Suprapubic skin (tissue), 4 donors: ENCODE measurements around the gene DCAF8. TPM values are rescaled to one million over a fixed set of nuclear protein-coding genes. Genes with fewer than 3 reads are reported as not detected.
"Not testable (repeated sequence)": the region's sequence is repeated elsewhere in the genome, so short reads cannot be mapped to it uniquely, and the experiment has no call there.

ENCODE experiments used
- DNase-seq, 2 donors: peaks; one replicate each; pipeline ENCODE4 v3.0.0-alpha.2; 2019; ENCODE audit warnings: low spot score in 2 of 2
- H3K27ac ChIP-seq: fragments of 200-600 bp; sonication (generic); one replicate; pipeline ENCODE4 v1.5.1; 2019
- H3K27me3 ChIP-seq: fragments of 200-600 bp; sonication (generic); one replicate; pipeline ENCODE4 v1.5.1; 2019
- H3K36me3 ChIP-seq: fragments of 200-600 bp; sonication (generic); one replicate; pipeline ENCODE4 v1.5.1; 2019
- H3K4me1 ChIP-seq: fragments of 200-600 bp; sonication (generic); one replicate; pipeline ENCODE4 v1.5.1; 2019
- H3K4me3 ChIP-seq: fragments of 200-600 bp; sonication (generic); one replicate; pipeline ENCODE4 v1.5.1; 2019; ENCODE audit warnings: mild to moderate bottlenecking
- H3K9me3 ChIP-seq: fragments of 200-600 bp; sonication (generic); one replicate; pipeline ENCODE4 v1.5.1; 2019
- EP300 ChIP-seq: sonication (generic); formaldehyde crosslinking; IDR thresholded peaks from one replicate; pipeline ENCODE4 v1.6.1; 2017; ENCODE audit warnings: antibody characterized with exemption
- POLR2A ChIP-seq, 2 donors: fragments of 450-650 bp; IDR thresholded peaks; one replicate each; pipeline ENCODE4 v1.6.1; 2017; ENCODE audit warnings: antibody characterized with exemption in 2 of 2, mild to moderate bottlenecking in 2 of 2, moderate library complexity in 2 of 2
- POLR2AphosphoS5 ChIP-seq, 3 donors: sonication (generic); formaldehyde crosslinking; IDR thresholded peaks; one replicate each; pipeline ENCODE4 v1.6.1; 2017; ENCODE audit warnings: antibody characterized with exemption in 3 of 3
- WGBS: methylation state at CpG from one replicate; pipeline ENCODE4 v1.1.5; 2018; 5-methylcytosine and 5-hydroxymethylcytosine counted together
- total RNA-seq, 4 donors: library from RNA; depleted of rRNA; stranded (reverse); fragments of >200 nt; gene quantifications; one replicate each; pipeline ENCODE4 v1.1.0, GENCODE V29; 2016
- TF ChIP-seq, protein P1 (sequence below), 2 donors: fragments of 200-600 bp in 1 of 2; fragments of 450-650 bp in 1 of 2; sonication (generic) in 1 of 2; IDR thresholded peaks; one replicate each; pipeline ENCODE4 v1.5.1; 2016 to 2019; ENCODE audit warnings: antibody characterized with exemption in 2 of 2, mild to moderate bottlenecking in 1 of 2, moderate library complexity in 1 of 2

Gene DCAF8
- total RNA-seq, 4 donors from 2014 or later: 98.3 to 402 (median 125) TPM

GRCh38 chr1:160291248-160292220 lies 29.2 kb upstream of the DCAF8 start:
- Histone ChIP-seq H3K4me1 (peaks cover 6% of the 10 kb centered on the region), H3K36me3 (peaks cover 84% of the 10 kb centered on the region), H3K27ac (no peak overlapping the region), H3K9me3 (no peaks in the 10 kb centered on the region), H3K4me3 (no peak overlapping the region), H3K27me3 (no peaks in the 10 kb centered on the region)
- DNase-seq: peak in 1 of 2 donors; percentile 74
- WGBS: 35% methylated on average over 11 of the region's 11 CpGs
- TF ChIP-seq, protein P1, sequence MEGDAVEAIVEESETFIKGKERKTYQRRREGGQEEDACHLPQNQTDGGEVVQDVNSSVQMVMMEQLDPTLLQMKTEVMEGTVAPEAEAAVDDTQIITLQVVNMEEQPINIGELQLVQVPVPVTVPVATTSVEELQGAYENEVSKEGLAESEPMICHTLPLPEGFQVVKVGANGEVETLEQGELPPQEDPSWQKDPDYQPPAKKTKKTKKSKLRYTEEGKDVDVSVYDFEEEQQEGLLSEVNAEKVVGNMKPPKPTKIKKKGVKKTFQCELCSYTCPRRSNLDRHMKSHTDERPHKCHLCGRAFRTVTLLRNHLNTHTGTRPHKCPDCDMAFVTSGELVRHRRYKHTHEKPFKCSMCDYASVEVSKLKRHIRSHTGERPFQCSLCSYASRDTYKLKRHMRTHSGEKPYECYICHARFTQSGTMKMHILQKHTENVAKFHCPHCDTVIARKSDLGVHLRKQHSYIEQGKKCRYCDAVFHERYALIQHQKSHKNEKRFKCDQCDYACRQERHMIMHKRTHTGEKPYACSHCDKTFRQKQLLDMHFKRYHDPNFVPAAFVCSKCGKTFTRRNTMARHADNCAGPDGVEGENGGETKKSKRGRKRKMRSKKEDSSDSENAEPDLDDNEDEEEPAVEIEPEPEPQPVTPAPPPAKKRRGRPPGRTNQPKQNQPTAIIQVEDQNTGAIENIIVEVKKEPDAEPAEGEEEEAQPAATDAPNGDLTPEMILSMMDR (IDR thresholded peaks at IDR 0.05): peak; percentile 75 to 78
- no peak for TF ChIP-seq EP300

GRCh38 chr1:160287769-160288168 lies 25.4 kb upstream of the DCAF8 start:
- not testable (repeated sequence) for DNase-seq, H3K4me3 ChIP-seq, H3K9me3 ChIP-seq, H3K27me3 ChIP-seq, H3K27ac ChIP-seq
- 94% methylated on average over 12 of the region's 12 CpGs for WGBS
- peaks cover 49% of the 10 kb centered on the region for H3K36me3 ChIP-seq
- peaks cover 26% of the 10 kb centered on the region for H3K4me1 ChIP-seq

- Histone ChIP-seq H3K9me3 (no peaks in the 10 kb centered on the region), H3K4me3 (peak overlapping the region; percentile 67), H3K36me3 (peaks cover 49% of the 10 kb centered on the region), H3K27ac (no peak overlapping the region), H3K4me1 (peaks cover 26% of the 10 kb centered on the region), H3K27me3 (no peaks in the 10 kb centered on the region)
- TF ChIP-seq POLR2AphosphoS5 (IDR thresholded peaks at IDR 0.05) (no peak), POLR2A (IDR thresholded peaks at IDR 0.05) (no peak), EP300 (no peak)
- TF ChIP-seq, protein P1 (IDR thresholded peaks at IDR 0.05): no peak
- DNase-seq: no peak
- 72% methylated on average over 23 of the region's 23 CpGs for WGBS
These were observed 23.2 kb upstream of the DCAF8 start for GRCh38 chr1:160285506-160285905.

GRCh38 chr1:160284782-160285344 lies 22.5 kb upstream of the DCAF8 start, which contains the start of gene PEX19:
Gene PEX19 (minus strand): TSS chr1:160285133. CDS start chr1:160285124, 9 bp downstream.
- H3K27ac ChIP-seq: peak within 1 kb of the TSS; percentile 75
- peak; percentile 96 to 97 for DNase-seq
- peaks cover 49% of the 10 kb centered on the region for H3K36me3 ChIP-seq
- peak within 1 kb of the TSS; percentile 67 for H3K4me3 ChIP-seq
- H3K4me1 ChIP-seq: peaks cover 26% of the 10 kb centered on the region
- no peaks in the 10 kb centered on the region for H3K9me3 ChIP-seq
- H3K27me3 ChIP-seq: no peaks in the 10 kb centered on the region
- no peak for TF ChIP-seq EP300
- peak in 2 of 3 donors; percentile 63 to 97 for TF ChIP-seq POLR2AphosphoS5 (IDR thresholded peaks at IDR 0.05)
- TF ChIP-seq, protein P1 (IDR thresholded peaks at IDR 0.05): no peak
- peak; percentile 24 to 64 for TF ChIP-seq POLR2A (IDR thresholded peaks at IDR 0.05)
- WGBS: under 1% methylated on average over 27 of the region's 27 CpGs

- WGBS: under 1% methylated on average over 15 of the region's 15 CpGs
- Histone ChIP-seq H3K36me3 (peaks cover 49% of the 10 kb centered on the region), H3K4me1 (peaks cover 26% of the 10 kb centered on the region), H3K4me3 (peak overlapping the region; percentile 67), H3K27me3 (no peaks in the 10 kb centered on the region), H3K27ac (peak overlapping the region; percentile 75), H3K9me3 (no peaks in the 10 kb centered on the region)
- TF ChIP-seq, protein P1 (IDR thresholded peaks at IDR 0.05): no peak
- TF ChIP-seq POLR2A (IDR thresholded peaks at IDR 0.05) (no peak), POLR2AphosphoS5 (IDR thresholded peaks at IDR 0.05) (no peak), EP300 (no peak)
- DNase-seq: no peak
These were observed 22.0 kb upstream of the DCAF8 start for GRCh38 chr1:160284220-160284781.
